NCI-H524 treated with DMSO at 0.1 percent for 48 hours (cell line): ENCODE measurements around the gene IQCE.
"Not testable (repeated sequence)": the region's sequence is repeated elsewhere in the genome, so short reads cannot be mapped to it uniquely, and the experiment has no call there.

Experiments used
- DNase-seq: peaks from one replicate; lab custom pipeline; 2025; lab: John Stamatoyannopoulos, UW

IQCE gene

DNA sequence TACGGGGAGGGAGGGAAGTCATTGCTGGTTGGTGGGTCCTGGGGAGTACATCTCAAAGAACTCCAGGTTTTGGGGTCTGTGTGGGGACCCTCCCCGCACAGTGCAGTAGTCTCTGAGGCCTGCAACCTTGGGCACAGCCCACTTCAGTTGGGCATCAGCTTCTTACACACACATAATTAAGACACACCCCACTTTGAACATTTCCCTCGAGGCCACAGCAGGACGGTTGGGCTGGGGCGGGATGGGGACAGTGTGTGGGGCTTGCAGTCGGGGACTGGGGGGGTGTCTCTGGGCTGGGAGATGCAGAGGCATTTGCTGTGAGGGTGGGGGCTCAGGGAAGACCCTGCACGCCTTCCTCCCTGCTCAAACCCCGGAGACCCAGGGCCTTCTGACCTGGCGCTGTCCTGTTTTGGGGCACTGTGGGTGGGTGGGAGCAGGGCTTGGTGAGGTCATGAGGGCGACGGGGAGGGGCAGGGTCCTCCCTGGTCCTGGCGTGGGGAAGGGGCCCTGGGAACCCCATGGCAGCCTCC is 38.0 kb upstream of the IQCE start:
- no peak for DNase-seq

DNA sequence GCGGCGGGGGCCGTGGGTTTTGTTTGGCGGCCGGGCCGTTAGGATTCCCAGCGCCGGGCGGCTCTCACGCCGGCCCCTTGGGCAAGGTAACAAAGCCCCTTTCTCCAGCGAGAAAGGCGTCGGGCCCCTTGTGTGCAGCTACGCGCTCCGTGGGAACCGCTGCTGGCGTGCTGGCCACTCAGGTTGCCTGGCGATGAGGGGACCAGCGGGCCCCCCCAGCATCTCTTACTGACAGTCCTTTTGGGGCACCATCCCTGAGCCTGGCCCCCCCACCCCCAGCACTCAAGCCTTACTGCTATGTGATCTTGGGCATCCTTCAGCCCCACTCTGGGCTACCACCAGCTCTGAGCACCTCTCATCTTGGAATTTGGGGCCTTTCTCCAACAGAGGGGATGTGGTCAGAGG is 37.4 kb upstream of the IQCE start:
- DNase-seq = no peak

DNA sequence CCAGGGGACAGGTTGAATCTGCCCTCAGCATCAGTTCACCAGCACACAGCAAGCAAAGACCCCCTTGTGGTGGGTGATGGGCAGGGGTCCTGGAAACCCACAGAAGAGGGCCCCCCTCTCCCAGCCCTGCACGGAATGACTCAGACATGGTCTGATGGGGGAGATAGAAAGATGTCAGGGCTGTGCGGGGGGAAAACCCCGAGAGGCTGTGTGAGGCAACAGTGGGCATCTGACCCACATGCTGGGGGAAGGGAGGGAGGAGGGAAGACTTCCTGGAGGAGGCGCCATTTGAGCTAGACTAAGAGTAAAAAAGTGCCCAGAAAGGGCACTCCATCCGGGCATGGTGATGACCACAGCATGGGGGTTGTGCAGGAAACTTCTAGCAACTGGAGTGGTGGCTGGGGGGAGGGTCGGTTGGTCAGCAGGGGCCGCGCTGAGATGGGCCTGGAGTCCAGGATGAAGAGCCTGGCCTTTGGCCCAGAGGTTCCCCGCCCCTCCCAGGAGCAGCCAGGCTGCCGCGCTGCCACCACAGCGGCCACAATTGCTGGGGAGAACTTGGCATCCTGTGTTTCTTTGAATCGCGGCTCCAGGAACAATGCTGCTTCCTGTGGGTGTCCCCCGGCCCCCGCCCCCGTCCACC is 36.7 kb upstream of the IQCE start:
- no peak for DNase-seq

DNA sequence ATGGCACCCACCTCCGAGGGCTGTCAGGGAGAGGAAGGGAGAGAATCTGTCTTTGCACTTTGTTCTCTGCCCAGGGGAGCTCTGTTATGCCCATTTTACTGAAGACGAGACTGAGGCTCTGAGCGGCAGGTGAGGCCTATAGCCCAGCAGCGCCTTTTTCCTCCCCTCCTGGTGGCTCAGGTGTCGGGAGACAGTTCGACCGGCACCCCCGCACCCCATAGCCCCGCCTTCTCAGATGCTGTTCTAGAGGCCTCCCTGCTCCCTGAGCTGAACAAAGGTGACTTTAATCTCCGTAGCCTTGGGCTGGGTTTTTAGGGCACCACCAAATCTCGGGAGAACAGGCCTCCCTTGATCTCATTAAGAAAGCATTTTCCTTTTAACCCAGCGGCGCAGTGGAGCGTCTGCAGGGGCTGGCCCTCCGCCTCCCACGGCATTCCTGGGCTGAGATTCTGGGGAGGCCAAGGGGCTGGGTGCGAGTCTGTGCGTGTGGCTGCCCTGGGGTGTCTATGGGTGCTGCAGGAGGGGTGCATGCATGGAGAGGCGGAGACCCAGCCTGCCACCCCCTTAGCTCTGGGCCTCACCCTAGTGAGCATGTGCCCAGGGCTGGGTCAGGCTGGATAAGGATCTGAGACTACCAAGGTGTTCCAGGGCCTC is 35.9 kb upstream of the IQCE start:
- DNase-seq = no peak

DNA sequence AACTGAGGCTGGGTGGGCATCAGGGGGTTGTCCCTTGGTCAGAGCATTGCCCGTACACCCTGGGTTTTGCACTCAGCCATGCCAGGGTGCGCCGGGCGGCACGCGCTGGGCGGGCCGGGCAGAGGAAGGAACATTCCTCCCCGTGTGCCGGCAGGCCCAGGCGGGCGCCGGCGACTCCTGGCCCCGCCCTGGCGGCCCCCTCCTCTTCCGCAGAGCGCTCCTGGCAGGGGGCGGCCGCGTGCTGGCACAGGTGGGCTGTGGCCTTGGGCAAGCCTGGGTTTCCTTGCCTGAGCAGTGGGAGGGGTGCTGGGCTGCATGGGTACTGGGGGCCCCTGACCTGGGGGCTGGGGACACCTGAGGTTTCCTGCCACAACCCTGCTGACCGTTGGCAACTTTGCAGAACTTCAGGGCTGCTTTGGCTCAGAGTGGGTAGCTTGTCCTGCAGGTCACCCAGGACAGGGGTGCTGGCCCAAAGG is 35.3 kb upstream of the IQCE start:
- DNase-seq = no peak

DNA sequence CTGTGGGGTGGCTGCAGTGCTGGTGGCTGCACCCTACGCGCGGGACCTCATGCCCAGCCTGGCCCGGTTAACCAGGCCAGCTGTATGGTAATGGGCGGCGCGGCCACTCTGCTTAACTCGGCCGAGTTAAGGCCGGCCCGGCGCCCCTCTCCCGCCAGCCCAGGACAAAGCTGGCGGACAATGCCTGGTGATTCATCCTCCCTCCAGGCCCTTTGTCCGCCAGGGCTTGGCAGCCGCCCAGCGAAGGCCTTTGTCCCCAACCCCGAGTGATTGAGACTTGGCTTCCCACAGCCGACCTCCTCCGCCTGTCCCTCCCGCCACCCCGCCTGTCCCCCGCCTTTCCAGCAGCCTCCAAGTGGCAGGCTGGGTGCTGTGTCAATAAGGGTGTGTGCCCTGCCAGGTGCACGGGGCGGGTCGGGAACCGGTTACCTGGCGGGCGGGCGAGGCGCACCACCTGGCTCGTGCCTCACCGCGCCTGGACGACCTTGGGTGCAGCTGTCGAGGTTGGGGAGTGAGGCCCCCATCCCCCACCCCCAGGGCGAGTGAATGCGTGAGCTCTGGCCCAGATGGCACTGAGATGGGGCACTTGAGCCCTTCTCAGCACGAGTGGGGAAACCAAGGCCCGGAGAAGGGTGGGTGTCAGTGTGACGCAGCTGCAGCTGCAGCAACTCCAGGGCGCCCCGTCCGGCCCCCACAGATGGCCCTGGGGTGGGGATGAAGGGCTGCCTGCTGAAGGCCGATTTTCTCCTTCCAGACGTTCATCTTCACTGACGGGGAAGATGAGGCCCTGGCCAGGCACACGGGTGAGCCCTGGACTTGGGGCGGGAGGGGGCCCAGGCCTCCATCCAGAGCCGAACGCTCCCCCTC is 34.6 kb upstream of the IQCE start:
- DNase-seq = no peak

DNA sequence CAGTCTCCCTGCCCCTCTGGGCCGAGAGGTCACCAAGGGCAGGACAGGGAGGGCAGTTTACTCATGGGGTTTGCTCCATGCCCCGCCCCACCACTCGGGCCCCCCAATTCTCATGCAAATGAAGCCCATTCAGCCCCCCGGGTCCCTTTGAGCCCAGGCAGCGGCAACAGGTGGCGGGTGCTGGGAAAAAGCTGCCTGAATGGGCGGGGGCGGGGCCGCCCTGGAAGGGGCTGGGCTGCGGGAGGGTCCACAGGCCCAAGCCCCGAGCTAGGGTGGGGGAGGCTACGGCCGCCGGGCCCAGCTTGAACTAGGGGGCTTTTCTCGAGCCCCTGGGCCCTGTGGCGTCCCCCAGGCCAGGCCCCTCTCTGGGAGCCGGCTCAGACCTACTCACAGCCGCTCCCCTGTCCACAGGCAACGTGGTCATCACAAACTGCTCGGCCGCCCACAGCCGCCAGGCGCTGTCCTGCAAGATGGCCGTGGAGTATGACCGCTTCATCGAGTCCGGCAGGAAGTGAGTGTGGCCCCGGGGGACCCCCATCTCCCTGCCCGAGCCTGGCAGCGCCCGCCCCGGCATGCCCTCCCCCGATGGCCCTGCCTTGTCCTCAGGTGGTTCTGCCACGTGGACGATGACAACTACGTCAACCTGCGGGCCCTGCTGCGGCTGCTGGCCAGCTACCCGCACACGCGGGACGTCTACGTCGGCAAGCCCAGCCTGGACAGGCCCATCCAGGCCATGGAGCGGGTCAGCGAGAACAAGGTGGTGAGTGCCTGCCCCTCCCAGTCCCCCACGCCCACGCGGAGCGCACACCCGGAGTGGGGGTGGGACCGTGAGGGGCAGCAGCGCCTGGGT is 33.7 kb upstream of the IQCE start:
- no peak for DNase-seq

DNA sequence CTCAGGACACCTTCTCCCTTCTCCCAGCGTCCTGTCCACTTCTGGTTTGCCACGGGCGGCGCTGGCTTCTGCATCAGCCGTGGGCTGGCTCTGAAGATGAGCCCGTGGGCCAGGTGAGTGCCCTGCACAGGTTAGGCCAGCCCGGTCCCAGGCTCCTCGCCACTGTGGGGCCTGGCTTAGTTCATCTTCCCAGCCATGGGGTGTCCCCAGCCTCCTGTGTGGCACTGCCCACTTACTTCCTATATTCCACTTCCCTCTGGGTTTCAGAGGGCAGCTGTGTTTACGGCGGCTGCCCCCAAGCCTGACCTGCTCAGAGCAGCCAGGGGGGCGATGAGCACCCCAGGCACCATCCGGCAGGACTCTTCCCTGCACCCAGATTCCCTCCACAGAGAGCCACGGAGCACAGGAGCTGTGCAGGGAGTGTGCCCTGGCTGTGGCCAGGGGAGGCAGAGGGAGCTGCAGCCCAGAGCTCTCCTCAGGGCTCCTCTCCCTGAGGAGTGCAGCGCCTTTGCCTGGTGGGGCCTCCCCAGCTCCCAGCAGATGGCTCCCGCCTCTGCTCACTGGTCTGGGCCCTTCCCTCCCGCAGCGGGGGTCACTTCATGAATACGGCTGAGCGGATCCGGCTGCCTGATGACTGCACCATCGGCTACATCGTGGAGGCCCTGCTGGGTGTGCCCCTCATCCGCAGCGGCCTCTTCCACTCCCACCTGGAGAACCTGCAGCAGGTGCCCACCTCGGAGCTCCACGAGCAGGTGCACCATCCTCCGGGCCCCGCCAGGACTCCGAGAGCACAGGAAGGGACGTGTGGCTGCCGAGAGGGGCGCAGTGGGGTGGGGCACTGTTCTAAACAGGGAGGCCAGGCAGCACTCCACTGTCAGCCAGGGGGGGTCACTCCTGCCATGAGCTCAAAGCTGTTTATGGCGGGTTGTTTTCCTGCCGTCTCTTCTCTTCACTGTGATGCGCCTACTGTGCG is 32.8 kb upstream of the IQCE start:
- DNase-seq = no peak

DNA sequence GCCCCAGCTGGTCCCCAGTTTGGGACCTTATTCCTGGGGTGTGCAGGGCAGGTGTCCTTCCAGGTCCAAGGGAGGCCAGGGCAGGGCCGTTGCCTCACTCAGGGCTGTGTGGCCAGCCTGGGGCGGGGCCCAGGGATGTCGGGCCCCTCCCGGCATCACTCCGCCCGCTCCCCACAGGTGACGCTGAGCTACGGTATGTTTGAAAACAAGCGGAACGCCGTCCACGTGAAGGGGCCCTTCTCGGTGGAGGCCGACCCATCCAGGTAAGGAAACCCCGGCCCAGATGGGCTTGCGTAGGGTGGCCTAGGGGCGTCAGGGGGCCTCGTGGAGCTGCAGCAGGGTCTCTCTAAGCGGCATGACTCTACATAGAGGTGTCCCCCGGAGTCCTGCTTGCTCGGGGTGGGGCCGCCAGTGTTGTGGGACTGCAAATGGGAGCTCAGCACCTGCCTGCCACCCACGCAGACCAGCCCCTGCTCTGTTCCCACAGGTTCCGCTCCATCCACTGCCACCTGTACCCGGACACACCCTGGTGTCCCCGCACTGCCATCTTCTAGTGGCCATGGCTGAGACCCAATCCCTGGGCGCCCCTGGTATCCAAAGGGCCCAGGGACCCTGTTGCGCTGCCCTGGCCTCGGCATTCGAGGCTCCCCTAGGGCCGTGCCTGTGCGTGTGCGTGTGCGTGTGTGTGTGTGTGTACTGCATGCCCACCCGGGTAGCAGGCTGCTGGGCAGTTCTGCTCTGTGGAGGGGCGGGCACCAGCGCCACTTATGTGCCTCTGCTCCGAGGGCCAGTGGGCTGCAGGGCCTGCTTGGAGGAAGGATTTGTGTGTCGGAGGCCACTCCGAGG is 31.9 kb upstream of the IQCE start:
- no peak for DNase-seq

DNA sequence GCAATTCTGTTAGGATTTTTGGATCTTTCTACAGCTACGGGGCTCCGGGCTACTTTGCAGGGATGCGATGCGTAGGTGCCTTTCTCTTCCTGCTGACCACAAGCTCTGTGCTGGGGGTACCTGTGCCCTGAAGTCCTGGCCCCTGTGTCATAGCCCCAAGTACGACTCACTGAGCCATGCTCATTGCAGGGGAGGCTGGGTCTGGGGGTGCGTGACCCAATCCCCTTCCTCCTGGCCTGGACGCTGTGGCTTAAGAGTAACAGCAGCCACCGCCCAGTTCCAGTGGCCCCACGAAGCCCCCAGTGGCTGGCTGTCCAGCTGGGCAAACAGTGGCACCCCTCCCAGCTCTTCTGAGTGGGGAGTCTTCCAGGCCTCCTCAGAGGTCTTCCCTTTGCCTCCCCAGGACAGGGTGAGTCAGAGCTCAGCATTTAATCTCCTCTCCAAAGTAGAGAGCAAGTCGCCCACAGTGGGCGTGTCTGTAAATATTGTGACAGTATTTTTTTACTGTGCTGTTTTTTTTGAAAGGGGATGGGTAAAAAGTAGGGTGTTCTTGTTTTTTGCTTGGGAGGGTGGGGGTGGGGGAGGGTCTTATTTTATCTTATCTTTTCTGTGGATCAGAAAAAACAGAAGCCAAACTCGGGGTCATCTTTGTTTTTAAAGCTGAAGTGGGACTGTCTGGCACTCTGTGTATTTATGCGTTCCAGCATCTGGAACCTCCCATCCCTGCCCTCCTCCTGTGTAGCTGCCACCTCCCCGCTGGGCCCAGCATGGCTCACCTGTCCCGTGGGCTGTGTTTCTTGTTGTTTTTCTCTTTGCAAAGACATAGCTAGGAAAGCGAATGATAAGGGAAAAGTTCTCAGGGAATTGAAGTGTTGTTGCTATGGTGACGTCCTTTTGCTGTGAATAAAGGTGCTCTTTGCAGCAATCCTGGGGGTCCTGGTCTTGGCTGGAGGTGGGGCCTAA is 31.0 kb upstream of the IQCE start:
- DNase-seq = no peak

DNA sequence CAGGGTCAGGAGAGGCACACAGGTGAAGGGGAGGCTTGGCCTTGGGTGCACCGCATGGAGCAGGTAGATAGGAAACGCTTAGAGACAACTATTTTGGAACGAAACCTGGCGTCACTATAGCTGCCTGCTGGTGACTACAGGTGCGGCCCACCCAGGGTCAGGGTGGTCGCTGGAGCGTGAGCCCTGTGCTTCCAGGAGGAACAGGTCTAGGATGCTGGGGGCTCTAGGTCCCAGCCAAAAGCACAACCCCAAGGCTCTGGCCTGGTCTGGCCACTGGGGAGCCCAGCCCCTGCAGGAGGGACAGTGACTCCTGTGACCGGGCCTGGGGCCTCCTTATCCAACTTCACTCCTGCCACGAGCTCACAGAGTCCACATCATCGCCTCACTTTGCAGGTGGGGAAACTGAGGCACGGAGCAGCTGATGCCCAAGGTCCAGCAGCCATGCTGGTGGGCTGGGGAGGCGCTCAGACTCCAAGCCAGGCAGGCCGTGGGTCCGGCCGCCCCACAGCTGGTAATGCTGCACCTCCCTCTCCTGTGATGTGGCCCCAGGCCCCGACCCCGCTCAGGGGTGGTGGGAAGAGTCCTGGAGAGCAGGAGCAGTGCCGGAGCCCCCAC is 30.2 kb upstream of the IQCE start:
- no peak for DNase-seq

DNA sequence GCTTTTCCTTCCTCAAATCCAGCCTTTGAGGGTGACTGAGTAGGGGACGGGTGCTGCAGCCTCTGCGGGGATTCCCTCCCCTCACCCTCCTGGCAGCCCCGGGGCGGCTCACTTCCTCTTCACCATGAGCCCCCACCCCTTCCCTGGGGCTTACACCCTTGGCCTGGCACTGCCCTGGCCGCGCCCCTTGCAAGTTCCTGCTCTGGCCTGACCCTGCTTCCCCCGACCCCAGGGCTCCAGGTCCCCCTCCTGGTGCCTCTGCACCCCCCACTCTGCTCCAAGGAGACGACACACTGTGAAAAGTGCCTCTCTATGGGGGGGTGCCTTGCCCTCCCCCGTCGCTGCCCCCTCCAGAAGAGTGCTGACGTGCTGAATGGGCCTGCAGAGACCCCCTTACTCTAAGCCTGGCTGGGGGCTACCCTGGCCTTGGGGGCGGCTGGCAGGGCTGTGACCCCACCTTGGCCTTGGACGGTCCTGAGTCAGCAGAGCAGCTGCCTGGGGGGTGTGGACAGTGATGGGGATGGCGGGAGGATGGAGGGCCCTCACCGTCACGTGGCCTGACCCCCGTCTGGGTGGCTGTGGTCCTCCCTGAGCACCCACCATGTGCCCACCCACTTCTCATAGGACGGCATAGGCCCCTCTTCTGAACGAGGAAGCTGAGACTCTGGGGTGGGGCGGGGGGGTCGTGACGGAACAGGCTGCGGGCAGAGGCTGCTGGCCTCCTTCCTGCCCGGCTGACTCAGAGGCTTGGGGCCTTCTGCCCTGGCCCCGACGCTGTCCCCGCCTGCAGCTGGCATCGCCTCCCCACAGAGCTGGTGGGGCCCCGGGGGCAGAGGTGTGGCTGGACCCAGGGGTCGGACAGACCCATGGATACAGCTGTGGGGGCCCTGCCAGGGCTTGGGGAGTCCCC is 29.4 kb upstream of the IQCE start:
- DNase-seq = no peak

DNA sequence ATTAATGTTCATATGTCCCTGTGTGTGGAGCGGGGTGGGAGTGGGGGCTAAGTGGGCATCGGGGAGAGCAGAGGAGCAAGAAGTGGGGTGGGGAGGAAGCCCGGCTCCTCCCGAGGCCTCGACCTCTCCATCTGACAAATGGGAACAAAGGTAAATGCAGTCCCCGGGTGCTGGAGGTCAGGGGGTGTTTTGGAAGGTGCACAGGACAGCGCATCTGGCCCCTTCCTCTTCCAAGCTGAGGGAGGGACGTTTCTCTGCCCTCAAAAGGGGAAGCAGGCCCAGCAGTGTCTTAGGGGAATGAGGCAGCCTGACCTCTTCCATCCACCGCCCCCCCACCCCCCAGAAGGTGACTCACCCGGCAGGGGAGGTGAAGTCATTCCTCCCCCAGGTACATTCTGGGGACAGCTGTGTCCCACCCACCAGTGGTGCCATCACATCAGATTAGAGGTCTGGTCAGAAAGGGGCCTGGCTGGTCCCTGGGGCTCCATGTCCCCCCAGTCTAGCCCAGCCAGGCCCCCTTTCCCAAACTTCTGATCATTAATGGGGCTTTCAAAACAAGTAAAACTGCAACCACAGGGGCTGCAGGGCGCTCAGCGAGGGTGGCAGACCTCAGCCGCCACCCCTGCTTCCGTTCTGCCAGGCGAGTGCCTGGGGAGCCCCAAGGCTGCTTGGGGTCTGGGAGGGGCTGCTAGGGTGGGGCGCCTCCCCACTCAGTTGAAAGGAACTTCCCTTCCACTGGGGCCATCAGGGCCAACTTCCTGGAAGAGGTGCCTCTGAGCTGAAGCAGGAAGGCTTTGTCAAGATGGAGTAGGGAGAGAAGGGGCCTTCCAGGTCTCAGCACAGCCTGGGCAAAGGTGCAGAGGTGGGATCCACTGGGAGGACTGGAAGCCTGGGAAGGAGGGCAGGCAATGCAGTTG is 28.4 kb upstream of the IQCE start:
- no peak for DNase-seq

DNA sequence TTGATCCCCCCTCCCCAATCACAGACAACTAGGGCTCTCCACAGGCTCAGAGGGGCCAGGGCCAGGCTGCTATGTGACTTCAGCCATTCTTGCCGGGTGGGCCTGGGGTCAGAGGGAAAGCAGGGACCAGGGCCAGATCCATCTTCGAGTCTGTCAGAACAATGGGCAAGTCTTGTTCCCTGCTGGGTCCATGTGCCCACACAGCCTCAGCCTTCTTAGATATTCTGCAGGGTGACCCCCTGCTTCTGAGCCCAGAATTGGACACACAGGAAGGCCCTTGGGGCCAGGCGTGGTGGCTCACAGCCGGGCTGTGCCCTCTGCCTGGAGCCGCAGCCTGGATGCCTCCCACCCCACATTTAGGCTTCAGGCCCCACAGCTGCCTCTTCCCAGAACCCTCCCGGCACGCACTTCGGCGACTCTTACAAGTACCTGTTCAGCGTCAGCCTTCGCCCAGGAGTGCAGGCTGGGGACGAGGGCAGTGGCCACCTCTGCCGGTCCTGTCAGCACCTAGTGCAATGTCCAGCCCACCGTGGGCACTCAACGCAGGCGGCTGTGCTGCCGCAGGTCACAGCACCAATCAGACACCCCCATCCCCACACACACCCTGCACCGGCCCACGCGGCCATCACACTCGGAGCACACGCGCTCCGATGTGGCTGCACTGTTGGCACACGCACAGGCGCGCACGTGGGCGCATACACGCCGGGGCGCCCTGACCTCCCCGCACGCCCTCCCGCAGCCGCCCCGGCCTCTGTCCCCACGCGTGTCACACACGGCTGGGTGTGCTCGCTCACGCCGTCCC is 27.6 kb upstream of the IQCE start:
- not testable (repeated sequence) for DNase-seq

DNA sequence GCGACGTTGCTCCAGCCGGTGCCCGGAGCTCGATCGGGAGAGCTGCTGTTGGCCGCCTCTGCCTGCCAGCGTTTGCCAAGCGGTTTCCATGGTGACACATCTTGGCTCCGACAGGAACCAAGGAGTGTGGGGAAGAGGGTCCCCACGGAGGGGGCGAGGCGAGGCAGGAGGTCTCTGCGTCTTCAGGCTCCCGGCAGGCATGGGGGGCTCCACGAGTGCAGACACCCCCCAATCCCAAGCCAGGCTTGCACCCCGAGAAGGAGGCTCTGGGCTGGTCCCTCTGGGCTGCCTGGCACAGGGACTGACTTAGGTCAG is 27.0 kb upstream of the IQCE start:
- DNase-seq = not testable (repeated sequence)
